GM23248 (cell line): ENCODE data around the gene NEBL. TPM values are rescaled to one million over a fixed set of nuclear protein-coding genes. Genes with fewer than 3 reads are reported as not detected.

Experiments
- DNase-seq: peaks from one replicate; pipeline ENCODE4 v3.0.0-alpha.2; 2015
- H2AFZ ChIP-seq: fragments of 200-600 bp; sonication (generic); 2 replicates; pipeline ENCODE4 v1.6.1; 2016; ENCODE audit warnings: antibody characterized with exemption
- H3F3A ChIP-seq: fragments of 200-600 bp; sonication (generic); 2 replicates; pipeline ENCODE4 v1.6.1; 2016; ENCODE audit warnings: mild to moderate bottlenecking, antibody characterized with exemption, mixed run types; ENCODE audit not compliant: insufficient read depth
- H3K27ac ChIP-seq: fragments of 200-600 bp; sonication (generic); 2 replicates; pipeline ENCODE4 v1.5.1; 2016; ENCODE audit warnings: mild to moderate bottlenecking
- H3K27me3 ChIP-seq: fragments of 200-600 bp; sonication (generic); replicated peaks from 2 replicates; pipeline ENCODE4 v1.6.1; 2016; ENCODE audit warnings: mild to moderate bottlenecking; ENCODE audit not compliant: insufficient read depth
- H3K36me3 ChIP-seq: fragments of 200-600 bp; sonication (generic); 2 replicates; pipeline ENCODE4 v1.6.1; 2016; ENCODE audit warnings: low read depth, mild to moderate bottlenecking
- H3K4me1 ChIP-seq: fragments of 200-600 bp; sonication (generic); 2 replicates; pipeline ENCODE4 v1.6.1; 2016; ENCODE audit warnings: mild to moderate bottlenecking; ENCODE audit not compliant: insufficient read depth
- H3K4me2 ChIP-seq: fragments of 200-600 bp; sonication (generic); one replicate; pipeline ENCODE4 v1.6.1; 2016; ENCODE audit warnings: mild to moderate bottlenecking; ENCODE audit not compliant: unreplicated experiment
- H3K4me3 ChIP-seq: fragments of 200-600 bp; sonication (generic); 2 replicates; pipeline ENCODE4 v1.5.1; 2016; ENCODE audit warnings: mild to moderate bottlenecking
- H3K79me2 ChIP-seq: fragments of 200-600 bp; sonication (generic); 2 replicates; pipeline ENCODE4 v1.6.1; 2016; ENCODE audit warnings: mild to moderate bottlenecking; ENCODE audit not compliant: insufficient read depth
- H3K9ac ChIP-seq: fragments of 200-600 bp; sonication (generic); 2 replicates; pipeline ENCODE4 v1.6.1; 2016; ENCODE audit warnings: mild to moderate bottlenecking
- H3K9me2 ChIP-seq: fragments of 200-600 bp; sonication (generic); 2 replicates; pipeline ENCODE4 v1.6.1; 2016; ENCODE audit warnings: mixed run types, mild to moderate bottlenecking, moderate library complexity; ENCODE audit not compliant: insufficient read depth
- H3K9me3 ChIP-seq: fragments of 200-600 bp; sonication (generic); one replicate; pipeline ENCODE4 v1.6.1; 2017; ENCODE audit warnings: low read depth
- H4K20me1 ChIP-seq: fragments of 200-600 bp; sonication (generic); 2 replicates; pipeline ENCODE4 v1.6.0; 2016; ENCODE audit not compliant: insufficient read depth
- EZH2 ChIP-seq: fragments of 200-600 bp; sonication (generic); IDR thresholded peaks from 2 replicates; pipeline ENCODE4 v1.6.1; 2018; ENCODE audit warnings: antibody characterized with exemption, mild to moderate bottlenecking; ENCODE audit not compliant: insufficient read depth, poor library complexity, severe bottlenecking
- EZH2phosphoT487 ChIP-seq: fragments of 200-600 bp; sonication (generic); IDR thresholded peaks from 2 replicates; pipeline ENCODE4 v1.6.1; 2018; ENCODE audit warnings: antibody characterized with exemption, moderate library complexity, mild to moderate bottlenecking, low read depth; ENCODE audit not compliant: insufficient read depth
- WGBS, 2 experiments: methylation state at CpG; one replicate each; pipeline ENCODE4 v1.1.6; 2015 to 2017; ENCODE audit warnings: low lambda C conversion rate in 2 of 2, low coverage in 1 of 2; ENCODE audit errors: missing lambda C conversion rate in 2 of 2; 5-methylcytosine and 5-hydroxymethylcytosine counted together
- in situ Hi-C: fragments of 300-500 bp; cut with MboI; formaldehyde crosslinking; loops from 2 replicates; pipeline ENCODE4 v1.15.0; 2020
- polyA plus RNA-seq: library from polyadenylated mRNA; unstranded; fragments of >200 nt; fragmentation: Nextera tagmentation; extraction: Ambion mirVana; gene quantifications from 2 replicates; pipeline ENCODE4 v1.2.1, GENCODE V29; 2016
- total RNA-seq: library from RNA; depleted of rRNA; stranded (reverse); fragments of >200 nt; shearing (Covaris generic); gene quantifications from 2 replicates; pipeline ENCODE4 v1.2.3, GENCODE V29; 2014

Gene NEBL
- total and polyA plus RNA-seq, 2 experiments from 2014 or later = not detected

DNA sequence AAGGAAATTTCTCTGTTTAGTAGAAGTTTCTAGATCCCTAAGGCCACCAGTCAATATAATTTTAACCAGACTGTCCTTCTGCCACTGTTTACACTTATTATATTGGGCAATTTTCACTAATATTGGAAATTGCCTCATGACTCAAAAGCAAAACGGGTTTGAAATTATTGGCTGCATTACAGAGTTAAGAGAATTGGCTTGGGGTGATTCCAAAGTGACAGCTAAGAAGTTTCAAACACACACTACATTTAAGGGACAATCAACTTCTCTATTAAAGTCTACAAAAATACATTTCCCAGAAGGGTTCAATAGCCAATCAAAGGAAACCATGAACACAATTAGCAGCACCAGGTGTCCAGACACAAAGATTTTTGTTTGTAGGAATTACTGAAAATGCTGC lies 111.9 kb downstream of the NEBL start:
- in situ Hi-C loops = no loop called here
- Histone ChIP-seq H4K20me1 (no peaks in the 10 kb centered on the region), H3F3A (no peaks in the 10 kb centered on the region), H3K4me1 (no peaks in the 10 kb centered on the region), H3K79me2 (no peaks in the 10 kb centered on the region), H3K27me3 (no peaks in the 10 kb centered on the region), H3K9me3 (no peaks in the 10 kb centered on the region), H3K9ac (no peak overlapping the region), H3K4me3 (no peak overlapping the region), H3K9me2 (no peaks in the 10 kb centered on the region), H2AFZ (no peak overlapping the region), H3K4me2 (no peak overlapping the region), H3K36me3 (no peaks in the 10 kb centered on the region), H3K27ac (no peak overlapping the region)
- TF ChIP-seq EZH2 (no peak), EZH2phosphoT487 (no peak)
- WGBS, 2 experiments = 0% methylated on average over 1 of the region's 1 CpG
- DNase-seq = no peak

DNA sequence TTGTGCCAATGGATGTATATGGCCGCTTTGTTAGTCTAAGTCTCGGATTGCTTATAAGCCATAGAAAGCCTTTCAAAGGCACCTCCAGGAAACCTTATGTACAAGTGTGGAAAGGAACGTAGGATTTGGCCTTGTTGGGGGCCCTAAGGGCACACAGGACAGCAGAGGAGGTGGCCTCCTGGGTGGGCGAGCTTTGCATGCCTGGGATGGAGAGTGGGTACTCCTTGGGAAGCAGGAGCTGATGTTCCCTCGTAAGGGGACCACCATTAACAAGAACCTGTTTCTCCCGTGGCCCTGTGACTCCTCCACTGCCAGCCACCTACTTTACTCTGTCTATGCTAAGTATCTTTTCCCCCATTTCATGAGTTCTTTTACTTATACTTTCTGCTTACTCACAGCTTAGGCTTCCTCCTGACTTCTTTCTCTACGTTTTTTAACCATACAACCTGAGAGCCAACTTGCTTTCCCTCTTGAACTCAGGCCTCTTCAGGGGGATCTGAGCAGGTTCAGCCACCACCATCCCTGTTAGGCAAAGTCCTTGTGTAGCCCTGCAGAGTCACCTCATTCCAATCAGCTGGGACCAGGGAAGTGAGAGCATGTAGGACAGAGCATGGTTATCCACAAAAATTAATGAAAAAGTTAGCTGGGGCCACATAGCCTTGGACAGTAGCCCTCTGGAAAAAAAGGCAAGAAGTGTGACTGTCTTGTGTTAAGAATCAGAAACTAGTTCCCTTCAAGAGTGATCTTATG lies 118.9 kb downstream of the NEBL start:
- Histone ChIP-seq H3K4me2 (no peak overlapping the region), H3K79me2 (no peaks in the 10 kb centered on the region), H3F3A (no peaks in the 10 kb centered on the region), H3K9me3 (no peaks in the 10 kb centered on the region), H3K36me3 (no peaks in the 10 kb centered on the region), H3K4me1 (no peaks in the 10 kb centered on the region), H2AFZ (no peak overlapping the region), H3K9me2 (no peaks in the 10 kb centered on the region), H3K9ac (no peak overlapping the region), H3K27ac (no peak overlapping the region), H3K4me3 (no peak overlapping the region), H4K20me1 (no peaks in the 10 kb centered on the region), H3K27me3 (no peaks in the 10 kb centered on the region)
- in situ Hi-C loops = no loop called here
- no peak for DNase-seq
- 33 to 44% methylated on average over 7 of the region's 7 CpGs for WGBS, 2 experiments
- no peak for TF ChIP-seq EZH2
- TF ChIP-seq EZH2phosphoT487 = no peak

DNA sequence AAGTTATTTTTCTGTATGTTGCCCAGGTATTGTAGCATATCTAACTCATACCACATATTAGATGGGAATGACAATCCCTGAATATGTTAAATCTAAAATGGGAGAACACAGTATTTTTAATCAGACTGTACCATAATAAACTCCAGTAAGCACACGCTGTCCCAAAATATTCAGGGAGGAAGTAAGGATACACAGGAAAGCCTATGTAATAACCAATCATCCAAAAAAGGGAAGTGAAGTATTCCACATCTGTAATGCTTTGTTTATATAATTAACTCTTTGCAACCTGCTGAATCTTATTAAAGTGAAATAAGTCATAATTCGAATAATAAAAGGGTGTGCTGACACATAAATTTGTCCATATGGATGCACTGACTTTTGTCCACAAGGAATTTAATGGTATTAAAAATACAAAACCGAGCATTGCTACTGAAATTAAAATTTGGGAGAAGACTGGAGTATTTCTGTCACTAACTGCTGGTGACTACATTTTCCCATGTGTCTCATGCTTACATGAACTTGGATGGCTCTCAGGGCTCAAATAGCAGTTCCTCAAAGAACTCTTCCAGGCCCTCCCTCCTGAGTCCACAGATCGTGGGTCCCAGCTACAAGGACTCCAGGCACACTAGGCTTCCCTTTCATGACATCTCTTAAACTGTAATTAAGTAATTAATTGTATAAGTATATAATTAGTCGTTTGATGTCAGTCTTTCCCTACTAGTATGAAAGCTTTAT lies 120.6 kb downstream of the NEBL start:
- Histone ChIP-seq H2AFZ (no peak overlapping the region), H3K4me1 (no peaks in the 10 kb centered on the region), H3K36me3 (no peaks in the 10 kb centered on the region), H3K9ac (no peak overlapping the region), H3K9me2 (no peaks in the 10 kb centered on the region), H3K9me3 (no peaks in the 10 kb centered on the region), H3K27me3 (no peaks in the 10 kb centered on the region), H3K79me2 (no peaks in the 10 kb centered on the region), H3K27ac (no peak overlapping the region), H4K20me1 (no peaks in the 10 kb centered on the region), H3F3A (no peaks in the 10 kb centered on the region), H3K4me3 (no peak overlapping the region), H3K4me2 (no peak overlapping the region)
- WGBS, 2 experiments = 26 to 28% methylated on average over 5 of the region's 5 CpGs
- DNase-seq = no peak
- no peak for TF ChIP-seq EZH2phosphoT487
- TF ChIP-seq EZH2 = no peak
- in situ Hi-C loops = no loop called here

DNA sequence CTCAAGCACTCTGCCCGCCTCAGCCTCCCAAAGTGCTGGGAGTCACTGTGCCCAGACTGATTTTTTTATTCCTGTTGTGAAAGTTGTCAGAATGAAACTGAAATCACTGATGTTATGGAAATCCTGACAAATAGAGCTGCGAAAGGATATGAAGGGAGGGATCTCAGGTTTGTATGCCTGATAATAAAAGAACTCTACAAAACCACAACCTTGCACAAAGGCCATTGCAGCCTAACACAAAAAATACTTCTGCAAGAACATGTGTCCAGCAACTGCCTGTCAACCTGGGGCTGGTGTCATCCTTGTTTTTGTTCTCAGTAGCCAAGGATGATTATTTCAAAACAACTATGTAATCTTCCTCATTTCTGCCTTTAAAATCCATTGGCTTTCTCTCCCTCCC lies 126.1 kb downstream of the NEBL start:
- no peak overlapping the region for H3K9ac ChIP-seq
- H3K9me3 ChIP-seq = no peaks in the 10 kb centered on the region
- no peaks in the 10 kb centered on the region for H3K79me2 ChIP-seq
- H3K27me3 ChIP-seq = no peaks in the 10 kb centered on the region
- DNase-seq = no peak
- no peak overlapping the region for H3K4me3 ChIP-seq
- in situ Hi-C loops = no loop called here
- no peaks in the 10 kb centered on the region for H3K36me3 ChIP-seq
- H3K27ac ChIP-seq = no peak overlapping the region
- peaks cover 4% of the 10 kb centered on the region; the same call in 1 of the 2 replicates for H3K4me1 ChIP-seq
- no peak for TF ChIP-seq EZH2
- TF ChIP-seq EZH2phosphoT487 = no peak
- H3F3A ChIP-seq = no peaks in the 10 kb centered on the region
- H2AFZ ChIP-seq = no peak overlapping the region
- H3K9me2 ChIP-seq = no peaks in the 10 kb centered on the region
- no peak overlapping the region for H3K4me2 ChIP-seq
- H4K20me1 ChIP-seq = no peaks in the 10 kb centered on the region
- WGBS, 2 experiments = 56 to 60% methylated on average over 2 of the region's 2 CpGs
